Subcutaneous adipose tissue (tissue), 4 donors: ENCODE results near the gene DNM2. TPM values are rescaled to one million over a fixed set of nuclear protein-coding genes. Genes with fewer than 3 reads are reported as not detected.

Source experiments
- small RNA-seq: library from RNA; depleted of rRNA; stranded (forward); fragments of <200 nt; gene quantifications from one replicate; pipeline ENCODE3, GENCODE V24; 2016
- total RNA-seq, 4 donors: library from RNA; depleted of rRNA; stranded (reverse); fragments of >200 nt; gene quantifications; one replicate each; pipeline ENCODE4 v1.1.0, GENCODE V29; 2016
- TF ChIP-seq, protein P1 (sequence below): fragments of 450-650 bp; IDR thresholded peaks from one replicate; pipeline ENCODE4 v1.5.1; 2016; ENCODE audit warnings: low read depth, mild to moderate bottlenecking, control low read depth, antibody characterized with exemption, moderate library complexity

DNM2 gene
- total RNA-seq, 4 donors from 2014 or later: 63.9 to 140 (median 91.5) TPM

DNA sequence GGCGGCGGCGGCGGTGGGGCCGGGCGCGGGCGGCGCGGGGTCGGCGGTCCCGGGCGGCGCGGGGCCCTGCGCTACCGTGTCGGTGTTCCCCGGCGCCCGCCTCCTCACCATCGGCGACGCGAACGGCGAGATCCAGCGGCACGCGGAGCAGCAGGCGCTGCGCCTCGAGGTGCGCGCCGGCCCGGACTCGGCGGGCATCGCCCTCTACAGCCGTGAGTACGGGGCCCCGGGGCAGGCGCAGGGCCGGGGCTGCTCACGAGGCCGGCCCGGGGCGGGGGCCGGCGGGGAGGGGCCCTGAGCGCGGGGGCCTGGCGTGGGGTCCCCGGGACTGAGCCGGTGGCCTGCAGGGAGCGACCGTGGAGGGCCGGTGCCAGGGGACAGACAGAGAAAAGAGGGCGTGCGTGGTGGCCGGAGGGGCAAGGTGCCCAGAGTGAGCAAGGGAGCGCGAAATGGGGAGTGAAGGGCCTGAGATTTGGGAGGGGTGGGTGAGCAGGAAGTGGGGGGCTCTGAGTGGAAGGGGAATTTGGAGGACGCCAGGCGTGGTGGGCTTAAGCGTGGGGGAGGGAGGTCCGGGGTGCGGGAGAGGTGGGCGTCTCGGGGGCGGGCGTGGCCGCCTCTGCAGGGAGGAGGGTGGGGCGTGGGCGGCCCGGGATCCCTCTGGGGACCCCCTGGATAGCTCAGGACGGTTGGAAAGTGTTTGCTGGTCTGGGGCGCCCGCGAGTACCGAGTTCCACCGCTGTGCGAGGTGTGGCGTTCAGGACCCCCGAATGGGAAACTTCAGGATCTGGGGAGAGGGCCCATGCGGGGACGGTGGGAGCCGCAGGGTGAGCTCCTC lies 154.0 kb downstream of the DNM2 start:
- TF ChIP-seq, protein P1, sequence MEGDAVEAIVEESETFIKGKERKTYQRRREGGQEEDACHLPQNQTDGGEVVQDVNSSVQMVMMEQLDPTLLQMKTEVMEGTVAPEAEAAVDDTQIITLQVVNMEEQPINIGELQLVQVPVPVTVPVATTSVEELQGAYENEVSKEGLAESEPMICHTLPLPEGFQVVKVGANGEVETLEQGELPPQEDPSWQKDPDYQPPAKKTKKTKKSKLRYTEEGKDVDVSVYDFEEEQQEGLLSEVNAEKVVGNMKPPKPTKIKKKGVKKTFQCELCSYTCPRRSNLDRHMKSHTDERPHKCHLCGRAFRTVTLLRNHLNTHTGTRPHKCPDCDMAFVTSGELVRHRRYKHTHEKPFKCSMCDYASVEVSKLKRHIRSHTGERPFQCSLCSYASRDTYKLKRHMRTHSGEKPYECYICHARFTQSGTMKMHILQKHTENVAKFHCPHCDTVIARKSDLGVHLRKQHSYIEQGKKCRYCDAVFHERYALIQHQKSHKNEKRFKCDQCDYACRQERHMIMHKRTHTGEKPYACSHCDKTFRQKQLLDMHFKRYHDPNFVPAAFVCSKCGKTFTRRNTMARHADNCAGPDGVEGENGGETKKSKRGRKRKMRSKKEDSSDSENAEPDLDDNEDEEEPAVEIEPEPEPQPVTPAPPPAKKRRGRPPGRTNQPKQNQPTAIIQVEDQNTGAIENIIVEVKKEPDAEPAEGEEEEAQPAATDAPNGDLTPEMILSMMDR: no peak

DNA sequence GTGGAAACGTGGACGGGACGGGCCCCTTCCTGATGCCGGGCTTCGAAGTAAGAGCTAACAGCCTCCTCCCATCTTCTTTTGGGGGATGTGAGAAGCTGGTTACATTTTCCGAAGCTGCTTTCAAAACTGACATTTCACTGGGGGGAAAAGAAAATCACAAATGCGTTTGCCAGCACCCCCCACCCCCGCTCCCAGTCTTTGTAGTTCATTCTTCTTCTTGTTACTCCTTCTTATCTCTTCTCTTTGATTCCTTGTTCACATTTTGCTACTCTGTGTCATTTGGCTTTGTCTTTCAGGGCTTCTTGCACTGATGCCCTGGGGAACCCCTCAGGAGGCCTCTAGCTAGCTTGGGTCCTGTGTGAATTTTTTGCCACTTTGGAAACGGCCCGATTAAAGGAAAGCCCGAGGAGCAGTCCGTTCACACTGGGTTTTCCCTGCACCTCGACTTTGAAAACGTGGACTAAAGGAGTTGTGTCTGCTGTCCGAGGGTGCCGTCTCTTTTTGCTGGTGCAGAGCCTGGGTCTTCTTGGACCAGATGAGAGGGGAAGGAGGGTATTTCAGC lies 154.7 kb downstream of the DNM2 start:
- TF ChIP-seq, protein P1: no peak

DNA sequence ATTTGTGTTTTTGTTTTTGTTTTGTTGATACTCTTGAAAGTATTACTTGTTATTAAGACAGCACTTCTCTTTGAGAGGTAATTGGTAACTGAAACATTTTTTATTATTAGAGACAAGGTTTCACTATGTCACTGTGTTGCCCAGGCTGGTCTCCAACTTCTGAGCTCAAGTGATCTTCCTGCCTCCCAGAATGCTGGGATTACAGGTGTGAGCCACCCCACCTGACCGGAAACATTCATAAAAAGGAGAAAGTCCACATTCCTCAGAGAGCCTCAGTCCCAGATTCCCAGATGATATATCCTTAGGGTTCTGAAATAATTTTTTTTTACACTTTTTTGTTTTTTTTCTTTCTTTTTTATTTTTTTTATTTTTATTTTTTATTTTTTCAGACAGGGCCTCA lies 156.1 kb downstream of the DNM2 start:
- TF ChIP-seq, protein P1: no peak

DNA sequence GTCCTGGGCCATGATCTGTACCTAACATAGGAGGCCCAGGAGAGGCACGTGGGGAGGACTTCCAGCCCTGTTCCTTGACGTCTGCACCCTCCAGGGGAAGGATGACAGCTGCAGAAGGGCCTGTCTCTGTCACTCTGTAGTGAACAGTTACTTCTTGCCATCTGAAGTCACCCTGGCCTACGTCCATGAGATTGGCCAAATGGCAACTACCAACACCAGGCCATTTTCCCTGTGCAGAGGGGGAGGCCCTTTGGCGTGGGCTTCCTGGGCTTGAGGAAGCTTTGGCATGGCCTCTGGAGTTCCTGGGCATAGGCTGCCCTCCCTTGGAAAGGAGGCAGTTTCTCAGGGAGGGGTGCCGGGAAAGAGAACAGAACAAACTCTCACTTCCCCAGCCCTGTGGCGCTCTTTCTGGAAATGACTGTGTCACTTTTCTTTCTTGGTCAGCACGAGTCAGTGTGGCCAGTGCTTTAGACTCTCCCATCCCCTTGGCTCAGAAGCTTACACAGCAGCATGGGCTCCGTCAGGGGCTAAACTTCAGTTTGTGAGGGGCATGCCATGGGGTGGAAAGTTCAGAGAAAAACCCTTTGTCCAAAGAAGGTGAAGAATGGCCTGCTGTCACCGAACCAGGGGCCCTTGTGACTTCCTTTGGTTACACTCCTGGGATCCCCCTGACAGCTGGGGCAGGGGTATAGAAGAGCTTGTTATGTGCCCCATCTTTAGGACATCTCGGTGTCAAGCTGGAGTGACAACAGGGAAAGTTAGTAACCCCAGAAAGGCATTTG lies 158.8 kb downstream of the DNM2 start:
- TF ChIP-seq, protein P1: no peak

DNA sequence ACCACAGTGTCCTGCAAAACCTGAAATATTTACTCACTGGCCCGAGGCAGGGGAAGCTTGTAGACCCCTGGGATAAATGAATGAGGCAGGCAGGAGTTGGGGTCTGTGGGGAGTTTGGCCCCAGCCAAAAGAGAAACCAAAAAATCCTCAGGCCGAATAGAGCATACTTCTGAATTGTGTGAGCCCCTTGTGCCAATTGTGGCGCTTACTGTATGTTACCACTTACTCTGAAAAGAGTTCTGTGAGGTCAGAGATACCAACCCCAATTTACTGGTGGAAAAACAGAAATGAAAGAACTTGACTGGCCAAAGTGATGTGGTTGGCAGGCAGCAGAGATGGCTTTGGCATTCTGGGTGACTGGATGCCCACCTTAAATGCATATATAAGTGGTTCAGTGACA lies 160.4 kb downstream of the DNM2 start:
- TF ChIP-seq, protein P1: no peak

Small RNAs within 50 kb of the gene (small RNA-seq; reads per million reads assigned to genes)
- gene MIR199A1 (not detected), gene MIR4748 (not detected), gene MIR638 (not detected), gene MIR6793 (0.36 reads per million)

Other genes starting within 250 kb of the DNM2 start
- 10 to 100 TPM; 36.2 to 55.9 (median 48.0) TPM for gene KEAP1, start 214.7 kb upstream of the DNM2 start, total RNA-seq
- gene S1PR5, start 200.6 kb upstream of the DNM2 start, total RNA-seq: under 1 TPM in 2 of 4 donors, not detected in 2; 0.17 to 0.65 TPM
- gene ATG4D, start 174.2 kb upstream of the DNM2 start, total RNA-seq: 10 to 100 TPM in 1 of 4 donors, 1 to 10 TPM in 3; 5.2 to 20.7 (median 6.9) TPM
- 10 to 100 TPM; 10.4 to 17.4 (median 12.4) TPM for gene KRI1, start 152.1 kb upstream of the DNM2 start, total RNA-seq
- 10 to 100 TPM in 2 of 4 donors, 1 to 10 TPM in 2; 5.1 to 18.9 (median 8.4) TPM for gene CDKN2D, start 149.1 kb upstream of the DNM2 start, total RNA-seq
- under 1 TPM in 1 of 4 donors, not detected in 3; 0.51 TPM for gene AP1M2, start 130.8 kb upstream of the DNM2 start, total RNA-seq
- gene SLC44A2, start 92.5 kb upstream of the DNM2 start, total RNA-seq: 100 to 1,000 TPM in 1 of 4 donors, 10 to 100 TPM in 3; 52.0 to 112 (median 56.9) TPM
- 100 to 1,000 TPM in 1 of 4 donors, 10 to 100 TPM in 3; 56.8 to 103 (median 77.7) TPM for gene ILF3, start 63.7 kb upstream of the DNM2 start, total RNA-seq
- gene QTRT1, start 16.6 kb upstream of the DNM2 start, total RNA-seq: 10 to 100 TPM; 13.7 to 30.5 (median 28.8) TPM
- gene TMED1, start 118.1 kb downstream of the DNM2 start, total RNA-seq: 10 to 100 TPM; 10.3 to 53.1 (median 34.4) TPM
- gene C19orf38, start 130.3 kb downstream of the DNM2 start, total RNA-seq: 10 to 100 TPM in 1 of 4 donors, 1 to 10 TPM in 1, under 1 TPM in 1, not detected in 1; 0.98 to 16.7 (median 5.1) TPM
- gene CARM1, start 153.5 kb downstream of the DNM2 start, total RNA-seq: 10 to 100 TPM; 16.7 to 19.6 (median 18.4) TPM
- gene YIPF2, start 210.6 kb downstream of the DNM2 start, total RNA-seq: 10 to 100 TPM; 25.9 to 44.6 (median 35.6) TPM
- gene TIMM29, start 210.7 kb downstream of the DNM2 start, total RNA-seq: 10 to 100 TPM; 14.4 to 35.6 (median 20.9) TPM
- 10 to 100 TPM; 29.7 to 57.5 (median 39.1) TPM for gene SMARCA4, start 243.0 kb downstream of the DNM2 start, total RNA-seq